Natural killer cell (primary cell): ENCODE results near the gene FAM131B. TPM values are rescaled to one million over a fixed set of nuclear protein-coding genes. Genes with fewer than 3 reads are reported as not detected.

ENCODE experiments used
- ATAC-seq, 3 donors: fragments of 150-1000 bp in 2 of 3; fragments of 200-7000 bp in 1 of 3; cut with Tn5 transposase; 1 replicate in 1 of 3; 2 replicates in 2 of 3; pipeline ENCODE4 v1.10.0; 2021; ENCODE audit warnings: mild to moderate bottlenecking in 2 of 3, moderate library complexity in 2 of 3
- DNase-seq, 2 donors: peaks; one replicate each; pipeline versions ENCODE4 v3.0.0 to v3.0.0-alpha.2; 2013 to 2021; ENCODE audit warnings: mixed read lengths in 1 of 2
- H3K27ac ChIP-seq: one replicate; pipeline ENCODE4 v1.5.1; 2013; ENCODE audit warnings: mild to moderate bottlenecking, low read length
- H3K27me3 ChIP-seq: one replicate; pipeline ENCODE4 v1.6.1; 2013; ENCODE audit warnings: low read length; ENCODE audit not compliant: control insufficient read depth, insufficient read depth
- H3K36me3 ChIP-seq: one replicate; pipeline ENCODE4 v1.6.1; 2013; ENCODE audit warnings: low read length; ENCODE audit not compliant: control insufficient read depth, insufficient read depth
- H3K4me1 ChIP-seq: one replicate; pipeline ENCODE4 v1.6.1; 2013; ENCODE audit warnings: low read length; ENCODE audit not compliant: control insufficient read depth, insufficient read depth
- H3K4me3 ChIP-seq: one replicate; pipeline ENCODE4 v1.5.1; 2013; ENCODE audit warnings: low read length
- H3K9me3 ChIP-seq: one replicate; pipeline ENCODE4 v1.6.1; 2013; ENCODE audit warnings: low read length; ENCODE audit not compliant: control insufficient read depth, insufficient read depth
- H3K27ac Mint-ChIP-seq, 2 donors: one replicate each; pipeline ENCODE4 v1.8.0; 2022; ENCODE audit warnings: mild to moderate bottlenecking in 2 of 2, mixed read lengths in 2 of 2, moderate library complexity in 1 of 2
- H3K27me3 Mint-ChIP-seq, 2 donors: one replicate each; pipeline ENCODE4 v1.8.0; 2022; ENCODE audit warnings: low read depth in 2 of 2, mixed read lengths in 2 of 2
- H3K36me3 Mint-ChIP-seq: one replicate; pipeline ENCODE4 v1.8.0; 2022; ENCODE audit warnings: mixed read lengths
- H3K4me1 Mint-ChIP-seq, 2 donors: one replicate each; pipeline ENCODE4 v1.8.0; 2022; ENCODE audit warnings: mixed read lengths in 2 of 2
- H3K4me3 Mint-ChIP-seq: one replicate; pipeline ENCODE4 v1.8.0; 2022; ENCODE audit warnings: mild to moderate bottlenecking, moderate library complexity, mixed read lengths
- H3K9me3 Mint-ChIP-seq, 2 donors: one replicate each; pipeline ENCODE4 v1.8.0; 2022; ENCODE audit warnings: mixed read lengths in 2 of 2
- CTCF ChIP-seq: fragments of 200-600 bp; IDR thresholded peaks from one replicate; pipeline ENCODE4 v1.8.0; 2022; ENCODE audit warnings: antibody characterized with exemption
- WGBS: methylation state at CpG from one replicate; pipeline ENCODE4 v1.1.7; 2013; ENCODE audit warnings: missing lambda C conversion rate; ENCODE audit not compliant: insufficient coverage; 5-methylcytosine and 5-hydroxymethylcytosine counted together
- intact Hi-C: fragments of 100-400 bp; cut with micrococcal nuclease; formaldehyde crosslinking; loops from one replicate; pipeline ENCODE4 v1.14.2; 2022
- total RNA-seq, 4 donors: library from RNA; stranded (reverse); fragments of 120-200 nt in 1 of 4; gene quantifications; one replicate each; pipeline versions ENCODE4 v1.2.3 to v1.2.4, GENCODE V29; 2013 to 2022

Gene FAM131B
- total RNA-seq, 3 donors from 2014 or later (not counting 1 experiment from before 2014, with no cell fraction given): 2.3 to 2.8 (median 2.5) TPM

DNA sequence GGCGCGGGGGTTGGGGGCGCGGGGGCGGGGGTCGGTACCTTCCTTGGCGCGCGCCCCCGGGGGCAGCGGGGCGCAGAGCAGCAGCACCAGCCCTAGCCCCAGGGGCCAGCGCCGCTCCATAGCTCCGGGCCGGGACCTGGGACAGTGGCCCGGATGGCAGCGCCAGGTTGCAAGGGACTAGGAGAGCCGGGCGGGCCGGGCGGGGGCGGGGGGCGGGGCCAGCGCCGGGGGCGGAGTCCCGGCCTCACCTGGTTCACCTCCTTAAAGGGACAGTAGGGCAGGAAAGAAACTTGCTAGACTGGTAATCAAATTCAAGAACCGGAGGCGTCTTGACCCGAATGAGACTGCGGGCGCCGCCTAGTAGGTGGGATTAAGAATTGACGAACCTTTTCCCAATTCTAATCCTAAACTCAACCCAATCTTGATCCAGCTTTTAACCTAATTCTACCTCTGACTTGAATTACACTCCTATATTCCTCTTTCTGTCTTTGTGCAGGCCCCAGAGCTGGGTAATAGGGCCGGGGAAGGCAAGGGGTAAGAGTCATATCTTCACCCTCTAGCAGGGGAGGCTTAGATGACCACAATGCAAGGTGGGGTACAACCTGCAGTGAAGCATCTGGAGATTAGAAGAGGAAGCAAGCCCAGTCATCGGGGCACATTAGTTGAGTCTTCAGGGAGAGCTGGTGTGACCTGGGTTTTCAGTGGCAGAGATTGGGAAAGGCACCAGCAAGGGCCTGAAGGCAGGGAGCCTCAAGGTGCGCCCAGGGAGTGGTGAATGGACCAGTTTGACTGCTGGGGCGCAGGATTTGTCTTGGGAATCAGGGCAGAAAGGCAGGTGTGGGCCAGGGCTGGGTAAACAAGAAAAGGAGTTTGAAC, 46.4 kb upstream of the FAM131B start, which contains the start of gene EPHA1:
Gene EPHA1 (minus strand): TSS at position 171 of the 876 bp plus-strand sequence. CDS start 51 bp downstream, at position 120.
- peaks cover 33 to 34% of the 10 kb centered on the region in 2 donors for H3K4me1 Mint-ChIP-seq

GRCh38 chr7:143408252-143408685, 45.8 kb upstream of the FAM131B start:
- H3K27ac ChIP-seq: no peak overlapping the region
- TF ChIP-seq CTCF: no peak
- intact Hi-C loops: no loop called here

More for the DNA sequence above, 46.4 kb upstream of the FAM131B start, which contains the start of gene EPHA1:
- peak in 2 of 3 donors; percentile 9 to 26 for ATAC-seq
- H3K27me3 ChIP-seq: peaks cover 31% of the 10 kb centered on the region
- no peaks in the 10 kb centered on the region for H3K36me3 ChIP-seq
- peak within 1 kb of the TSS; percentile 21 to 81 for H3K27ac Mint-ChIP-seq
- H3K9me3 ChIP-seq: no peaks in the 10 kb centered on the region
- TF ChIP-seq CTCF: no peak
- H3K4me1 ChIP-seq: peaks cover 30% of the 10 kb centered on the region
- WGBS: 5% methylated on average over 37 of the region's 39 CpGs
- intact Hi-C loops: no loop called here
- peak in 1 of 2 donors; percentile 78 for DNase-seq
- H3K4me3 ChIP-seq: no peak within 1 kb of the TSS
- no peaks in the 10 kb centered on the region for H3K36me3 Mint-ChIP-seq
- H3K9me3 Mint-ChIP-seq: no peaks in the 10 kb centered on the region
- peaks cover 69 to 88% of the 10 kb centered on the region in 2 donors for H3K27me3 Mint-ChIP-seq
- peak within 1 kb of the TSS; percentile 88 for H3K4me3 Mint-ChIP-seq
- H3K27ac ChIP-seq: no peak within 1 kb of the TSS

GRCh38 chr7:143407287-143408251, 45.1 kb upstream of the FAM131B start:
- H3K4me1 ChIP-seq: peaks cover 30% of the 10 kb centered on the region
- whole genome bisulfite sequencing: 13% methylated on average over 13 of the region's 13 CpGs
- Mint-ChIP-seq H3K4me3 (peak overlapping the region; percentile 88), H3K27me3 (peaks cover 60 to 76% of the 10 kb centered on the region in 2 donors), H3K36me3 (no peaks in the 10 kb centered on the region), H3K9me3 (no peaks in the 10 kb centered on the region), H3K4me1 (peaks cover 33 to 34% of the 10 kb centered on the region in 2 donors), H3K27ac (peak overlapping the region; percentile 21 to 81)
- TF ChIP-seq CTCF: no peak
- no peak overlapping the region for H3K4me3 ChIP-seq
- H3K9me3 ChIP-seq: no peaks in the 10 kb centered on the region
- H3K36me3 ChIP-seq: no peaks in the 10 kb centered on the region
- H3K27ac ChIP-seq: no peak overlapping the region
- intact Hi-C loops: no loop called here
- ATAC-seq (peak; percentile 82 to 94 (median 89)), DNase-seq (peak in 1 of 2 donors; percentile 80)
- H3K27me3 ChIP-seq: peaks cover 27% of the 10 kb centered on the region

More at GRCh38 chr7:143408252-143408685, 45.8 kb upstream of the FAM131B start:
- Histone ChIP-seq H3K36me3 (no peaks in the 10 kb centered on the region), H3K4me1 (peaks cover 30% of the 10 kb centered on the region), H3K9me3 (no peaks in the 10 kb centered on the region), H3K4me3 (no peak overlapping the region), H3K27me3 (peaks cover 31% of the 10 kb centered on the region)
- H3K27me3 Mint-ChIP-seq: peaks cover 66 to 83% of the 10 kb centered on the region in 2 donors
- H3K4me3 Mint-ChIP-seq: peak overlapping the region; percentile 88
- H3K36me3 Mint-ChIP-seq: no peaks in the 10 kb centered on the region
- H3K9me3 Mint-ChIP-seq: no peaks in the 10 kb centered on the region
- peak overlapping the region in 1 of 2 donors; percentile 81 for H3K27ac Mint-ChIP-seq
- ATAC-seq (no peak), DNase-seq (peak in 1 of 2 donors; percentile 30)
- 4% methylated on average over 18 of the region's 20 CpGs for WGBS
- H3K4me1 Mint-ChIP-seq: peaks cover 33 to 34% of the 10 kb centered on the region in 2 donors
